GM12891 (cell line): ENCODE data around the gene PLXNC1.

Source experiments
- PAX5 ChIP-seq: IDR thresholded peaks from 2 replicates; pipeline ENCODE4 v1.6.1; 2011; ENCODE audit warnings: low read length, moderate library complexity, mild to moderate bottlenecking; ENCODE audit not compliant: insufficient read depth, severe bottlenecking
- POLR2A ChIP-seq: IDR thresholded peaks from 2 replicates; pipeline ENCODE4 v1.6.1; 2011; ENCODE audit warnings: low read depth, low read length, control low read depth
- POLR2AphosphoS5 ChIP-seq: IDR thresholded peaks from 2 replicates; pipeline ENCODE4 v1.6.1; 2011; ENCODE audit warnings: low read depth, low read length, control low read depth
- TAF1 ChIP-seq: IDR thresholded peaks from 2 replicates; pipeline ENCODE4 v1.6.1; 2011; ENCODE audit warnings: low read depth, low read length, control low read depth

GRCh38 chr12:94141004-94141764 lies 7.2 kb upstream of the PLXNC1 start:
- TF ChIP-seq POLR2A (no peak), POLR2AphosphoS5 (no peak), TAF1 (no peak), PAX5 (no peak)
